Measurements from ENCODE around the gene PLAC9. TPM values are rescaled to one million over a fixed set of nuclear protein-coding genes. Genes with fewer than 3 reads are reported as not detected.

PLAC9 gene
- total and polyA plus RNA-seq, 2 donors (not counting 3 experiments of a cell fraction or from before 2014, with no cell fraction given), result 1.7 to 2.0 TPM

DNA sequence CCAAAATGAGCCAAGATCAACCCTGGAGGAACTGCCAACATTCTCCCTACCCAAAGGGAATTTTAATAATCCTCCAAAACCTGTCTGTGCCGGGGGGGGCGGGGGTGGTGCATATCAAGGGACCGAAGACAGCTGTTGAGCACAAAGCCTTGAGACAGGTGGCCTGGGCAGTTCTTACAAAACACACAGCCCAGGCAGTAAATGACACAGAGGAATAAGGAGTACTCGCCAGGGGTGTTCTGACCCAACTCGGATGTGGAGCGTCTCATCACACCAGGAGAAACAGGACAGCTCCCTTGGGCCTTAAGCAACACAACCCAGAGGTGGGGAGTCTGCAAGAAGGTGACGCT lies 35.6 kb downstream of the PLAC9 start:
- peaks cover 0 to 6% of the 10 kb centered on the region in 2 experiments for H3K36me3 ChIP-seq (ENCODE audit: control insufficient read depth in 2 of 2, extremely low read depth in 1 of 2, insufficient read depth in 2 of 2, low read length in 2 of 2)
- DNase-seq (ENCODE audit: low read depth, low spot score), result no peak
- no peak overlapping the region for H3K4me3 ChIP-seq (replicated peaks in 1 of 3; ENCODE audit: insufficient read depth in 1 of 3, low read depth in 1 of 3, low read length in 3 of 3)
- no peak overlapping the region for H3K27ac ChIP-seq (ENCODE audit: insufficient read depth, low read depth, low read length)
- no peak overlapping the region for H3K4me2 ChIP-seq (ENCODE audit: insufficient read depth, low read length)
- intact Hi-C loops (cut with micrococcal nuclease) (no loop called here), dilution Hi-C loops (cut with MboI; ENCODE audit: extremely low pct_ligation_motif_present, low sequenced_read_pairs) (no loop called here)
- ChIA-PET POLR2A (no interaction called here), CTCF (interaction anchor here (1.4 to 2.7 kb wide), 3 partner anchors 23 to 55 kb away, joined by 5 to 11 read pairs (median 5); no protein-coding TSS in a partner anchor)
- no peaks in the 10 kb centered on the region for H3K9me1 ChIP-seq (replicated peaks; ENCODE audit: control insufficient read depth, extremely low read depth, insufficient read depth, low read length)
- TF ChIP-seq FOS (IDR thresholded peaks at IDR 0.05; ENCODE audit: borderline replicate concordance, insufficient read depth, low read length) (no peak), POLR2A (IDR thresholded peaks at IDR 0.05; ENCODE audit: low read depth, low read length) (no peak), JUN (IDR thresholded peaks at IDR 0.05; ENCODE audit: borderline replicate concordance, insufficient read depth, insufficient read length, low read depth) (no peak), MYC (IDR thresholded peaks at IDR 0.05; ENCODE audit: low read depth, low read length) (no peak), EZH2 (IDR thresholded peaks at IDR 0.05; ENCODE audit: borderline replicate concordance, low read depth, low read length, severe bottlenecking) (no peak)
- H3K4me1 ChIP-seq (ENCODE audit: control insufficient read depth, extremely low read depth, insufficient read depth, low read length), result peaks cover 29% of the 10 kb centered on the region
- no peak overlapping the region for H3K9ac ChIP-seq (replicated peaks; ENCODE audit: extremely low read depth, insufficient read depth, low read length)
- BruUV-seq (replicated peaks), result no TSS peak
- no peaks in the 10 kb centered on the region for H4K20me1 ChIP-seq (replicated peaks; ENCODE audit: control insufficient read depth, extremely low read depth, insufficient read depth, low read length)
- no peaks in the 10 kb centered on the region for H3K9me3 ChIP-seq (replicated peaks; ENCODE audit: control insufficient read depth, insufficient read depth, low read length)
- no peak overlapping the region for H2AFZ ChIP-seq (ENCODE audit: low read depth, low read length)
- no peaks in the 10 kb centered on the region for H3K79me2 ChIP-seq (ENCODE audit: control insufficient read depth, insufficient read depth, low read length)
- no peak for FAIRE-seq
- no peaks in the 10 kb centered on the region for H3K27me3 ChIP-seq (ENCODE audit: control insufficient read depth in 2 of 2, insufficient read depth in 2 of 2, low read length in 2 of 2)

DNA sequence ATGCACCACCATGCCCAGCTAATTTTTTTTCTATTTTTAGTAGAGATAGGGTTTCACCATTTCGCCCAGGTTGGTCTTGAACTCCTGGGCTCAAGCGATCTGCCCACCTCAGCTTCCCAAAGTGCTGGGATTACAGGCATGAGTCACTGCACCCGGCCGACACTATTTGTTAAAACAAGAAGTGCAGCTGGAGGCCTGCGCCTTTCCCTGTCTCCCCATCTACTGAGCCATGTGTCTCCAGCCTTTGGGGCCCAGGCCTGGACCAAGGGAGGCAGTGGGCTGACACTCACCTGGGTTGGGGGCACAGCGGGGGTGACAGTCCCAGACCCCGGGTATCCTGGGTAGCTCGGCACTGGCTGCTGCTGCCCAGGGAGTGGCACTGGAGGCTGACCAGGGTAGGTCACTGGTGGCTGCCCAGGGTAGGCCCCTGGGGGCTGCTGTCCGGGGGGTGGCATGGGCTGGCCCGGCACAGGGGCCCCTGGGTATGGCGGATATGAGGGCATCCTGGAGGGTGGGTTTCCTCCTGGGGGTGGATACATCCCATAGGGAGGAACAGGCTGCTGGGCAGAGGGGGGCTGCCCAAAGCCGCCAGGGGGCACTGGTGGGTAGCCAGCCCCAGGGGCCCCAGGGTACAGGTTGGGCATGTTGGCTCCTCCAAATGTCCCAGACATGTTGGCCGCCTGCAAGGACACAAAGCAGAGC lies 36.3 kb downstream of the PLAC9 start:
- no peaks in the 10 kb centered on the region for H3K9me1 ChIP-seq (replicated peaks; ENCODE audit: control insufficient read depth, extremely low read depth, insufficient read depth, low read length)
- peaks cover 0 to 4% of the 10 kb centered on the region in 2 experiments for H3K36me3 ChIP-seq (ENCODE audit: control insufficient read depth in 2 of 2, extremely low read depth in 1 of 2, insufficient read depth in 2 of 2, low read length in 2 of 2)
- dilution Hi-C loops (cut with MboI; ENCODE audit: extremely low pct_ligation_motif_present, low sequenced_read_pairs) (no loop called here), intact Hi-C loops (cut with micrococcal nuclease) (no loop called here)
- DNase-seq (ENCODE audit: low read depth, low spot score) (no peak), FAIRE-seq (no peak)
- peaks cover 24% of the 10 kb centered on the region for H3K4me1 ChIP-seq (ENCODE audit: control insufficient read depth, extremely low read depth, insufficient read depth, low read length)
- H4K20me1 ChIP-seq (replicated peaks; ENCODE audit: control insufficient read depth, extremely low read depth, insufficient read depth, low read length), result no peaks in the 10 kb centered on the region
- H3K27ac ChIP-seq (ENCODE audit: insufficient read depth, low read depth, low read length), result no peak overlapping the region
- ChIA-PET CTCF (interaction anchor here (1.4 to 2.7 kb wide), 3 partner anchors 23 to 54 kb away, joined by 5 to 11 read pairs (median 5); no protein-coding TSS in a partner anchor), POLR2A (no interaction called here)
- H3K4me3 ChIP-seq (replicated peaks in 1 of 3; ENCODE audit: insufficient read depth in 1 of 3, low read depth in 1 of 3, low read length in 3 of 3), result no peak overlapping the region
- no TSS peak for BruUV-seq (replicated peaks)
- no peak overlapping the region for H2AFZ ChIP-seq (ENCODE audit: low read depth, low read length)
- no peak overlapping the region for H3K9ac ChIP-seq (replicated peaks; ENCODE audit: extremely low read depth, insufficient read depth, low read length)
- no peak overlapping the region for H3K4me2 ChIP-seq (ENCODE audit: insufficient read depth, low read length)
- TF ChIP-seq, protein P1, sequence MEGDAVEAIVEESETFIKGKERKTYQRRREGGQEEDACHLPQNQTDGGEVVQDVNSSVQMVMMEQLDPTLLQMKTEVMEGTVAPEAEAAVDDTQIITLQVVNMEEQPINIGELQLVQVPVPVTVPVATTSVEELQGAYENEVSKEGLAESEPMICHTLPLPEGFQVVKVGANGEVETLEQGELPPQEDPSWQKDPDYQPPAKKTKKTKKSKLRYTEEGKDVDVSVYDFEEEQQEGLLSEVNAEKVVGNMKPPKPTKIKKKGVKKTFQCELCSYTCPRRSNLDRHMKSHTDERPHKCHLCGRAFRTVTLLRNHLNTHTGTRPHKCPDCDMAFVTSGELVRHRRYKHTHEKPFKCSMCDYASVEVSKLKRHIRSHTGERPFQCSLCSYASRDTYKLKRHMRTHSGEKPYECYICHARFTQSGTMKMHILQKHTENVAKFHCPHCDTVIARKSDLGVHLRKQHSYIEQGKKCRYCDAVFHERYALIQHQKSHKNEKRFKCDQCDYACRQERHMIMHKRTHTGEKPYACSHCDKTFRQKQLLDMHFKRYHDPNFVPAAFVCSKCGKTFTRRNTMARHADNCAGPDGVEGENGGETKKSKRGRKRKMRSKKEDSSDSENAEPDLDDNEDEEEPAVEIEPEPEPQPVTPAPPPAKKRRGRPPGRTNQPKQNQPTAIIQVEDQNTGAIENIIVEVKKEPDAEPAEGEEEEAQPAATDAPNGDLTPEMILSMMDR (IDR thresholded peaks at IDR 0.05; ENCODE audit: extremely low read depth in 1 of 2, insufficient read depth in 1 of 2, low read depth in 1 of 2, low read length in 2 of 2), result peak; percentile 7 to 45
- TF ChIP-seq POLR2AphosphoS5 (IDR thresholded peaks at IDR 0.05; ENCODE audit: insufficient read depth, low read depth, low read length) (no peak), GATA2 (IDR thresholded peaks at IDR 0.05; ENCODE audit: insufficient read depth, insufficient read length, low read depth, low read length) (no peak)
- no peaks in the 10 kb centered on the region for H3K79me2 ChIP-seq (ENCODE audit: control insufficient read depth, insufficient read depth, low read length)
- H3K27me3 ChIP-seq (ENCODE audit: control insufficient read depth in 2 of 2, insufficient read depth in 2 of 2, low read length in 2 of 2), result no peaks in the 10 kb centered on the region
- no peaks in the 10 kb centered on the region for H3K9me3 ChIP-seq (replicated peaks; ENCODE audit: control insufficient read depth, insufficient read depth, low read length)
